Measurements from ENCODE around the gene TMCC3.
"Not testable (repeated sequence)": the region's sequence is repeated elsewhere in the genome, so short reads cannot be mapped to it uniquely, and the experiment has no call there.

The TMCC3 gene

GRCh38 chr12:94601307-94601706 lies 49.0 kb downstream of the TMCC3 start:
- not testable (repeated sequence) for DNase-seq (ENCODE audit: low read depth)

- DNase-seq (ENCODE audit: low read depth) = no peak
These were observed 51.2 kb downstream of the TMCC3 start for GRCh38 chr12:94599189-94599588.

- DNase-seq (ENCODE audit: low read depth) = no peak
These were observed 53.1 kb downstream of the TMCC3 start for GRCh38 chr12:94597268-94597667.

- DNase-seq (ENCODE audit: low read depth) = no peak
These were observed 53.8 kb downstream of the TMCC3 start for GRCh38 chr12:94596596-94596995.

GRCh38 chr12:94595152-94595551 lies 55.2 kb downstream of the TMCC3 start:
- no peak for DNase-seq (ENCODE audit: low read depth)

GRCh38 chr12:94594443-94594825 lies 55.9 kb downstream of the TMCC3 start:
- DNase-seq (ENCODE audit: low read depth) = no peak

GRCh38 chr12:94593822-94594442 lies 56.4 kb downstream of the TMCC3 start:
- no peak for DNase-seq (ENCODE audit: low read depth)

- DNase-seq (ENCODE audit: low read depth) = not testable (repeated sequence)
These were observed 57.6 kb downstream of the TMCC3 start for GRCh38 chr12:94592723-94593122.

- DNase-seq (ENCODE audit: low read depth) = no peak
These were observed 58.3 kb downstream of the TMCC3 start for GRCh38 chr12:94592080-94592479.

GRCh38 chr12:94590428-94590827 lies 59.9 kb downstream of the TMCC3 start:
- DNase-seq (ENCODE audit: low read depth) = no peak

- DNase-seq (ENCODE audit: low read depth) = no peak
These were observed 60.8 kb downstream of the TMCC3 start for GRCh38 chr12:94589591-94590001.

- no peak for DNase-seq (ENCODE audit: low read depth)
These were observed 62.0 kb downstream of the TMCC3 start for GRCh38 chr12:94588346-94588745.

GRCh38 chr12:94587266-94588241 lies 62.8 kb downstream of the TMCC3 start:
- DNase-seq (ENCODE audit: low read depth) = no peak

- DNase-seq (ENCODE audit: low read depth) = peak; percentile 18
These were observed 63.6 kb downstream of the TMCC3 start for GRCh38 chr12:94586589-94587259.

GRCh38 chr12:94585626-94586025 lies 64.7 kb downstream of the TMCC3 start:
- DNase-seq (ENCODE audit: low read depth) = no peak

GRCh38 chr12:94584377-94584776 lies 66.0 kb downstream of the TMCC3 start:
- DNase-seq (ENCODE audit: low read depth) = no peak

- no peak for DNase-seq (ENCODE audit: low read depth)
These were observed 67.8 kb downstream of the TMCC3 start for GRCh38 chr12:94582591-94582990.

- DNase-seq (ENCODE audit: low read depth) = no peak
These were observed 74.5 kb downstream of the TMCC3 start for GRCh38 chr12:94575645-94576403.

- no peak for DNase-seq (ENCODE audit: low read depth)
These were observed 75.3 kb downstream of the TMCC3 start for GRCh38 chr12:94575024-94575423.

GRCh38 chr12:94571556-94571955 lies 78.8 kb downstream of the TMCC3 start:
- DNase-seq (ENCODE audit: low read depth) = peak; percentile 54

GRCh38 chr12:94570161-94570560 lies 80.2 kb downstream of the TMCC3 start:
- peak; percentile 48 for DNase-seq (ENCODE audit: low read depth)

GRCh38 chr12:94567761-94568160 lies 82.6 kb downstream of the TMCC3 start:
- DNase-seq (ENCODE audit: low read depth) = no peak

All from non-pigmented ciliary epithelial cell (primary cell).